WTC11 (cell line): Measurements from ENCODE around the gene TM9SF1. TPM values are rescaled to one million over a fixed set of nuclear protein-coding genes. Genes with fewer than 3 reads are reported as not detected.
A peak's percentile ranks its signal among the peaks of the same experiment; 100 is the strongest.

Experiments
- ARID4B ChIP-seq: sonication (generic); formaldehyde crosslinking; IDR thresholded peaks from 2 replicates; pipeline ENCODE4 v1.8.0; 2023; ENCODE audit warnings: missing genetic modification reagents, mild to moderate bottlenecking, borderline replicate concordance
- CREB1 ChIP-seq: sonication (generic); formaldehyde crosslinking; IDR thresholded peaks from 2 replicates; pipeline ENCODE4 v1.8.0; 2023; ENCODE audit warnings: mild to moderate bottlenecking, missing genetic modification reagents
- EMX1 ChIP-seq: fragments of 250-450 bp; sonication (Bioruptor Pico); IDR thresholded peaks from 2 replicates; pipeline ENCODE4 v1.8.0; 2021; ENCODE audit warnings: mild to moderate bottlenecking
- GABPB1 ChIP-seq: sonication (generic); formaldehyde crosslinking; IDR thresholded peaks from 2 replicates; pipeline ENCODE4 v1.8.1; 2023; ENCODE audit warnings: mild to moderate bottlenecking, missing genetic modification reagents
- GTF2I ChIP-seq: fragments of 250-450 bp; sonication (Bioruptor Pico); conservative IDR thresholded peaks from 2 replicates; pipeline ENCODE4 v1.4.0; 2021; ENCODE audit warnings: mild to moderate bottlenecking
- HMGXB4 ChIP-seq: sonication (generic); formaldehyde crosslinking; IDR thresholded peaks from 2 replicates; pipeline ENCODE4 v1.8.1; 2023; ENCODE audit warnings: mild to moderate bottlenecking, moderate library complexity, missing genetic modification reagents
- JUN ChIP-seq: sonication (generic); formaldehyde crosslinking; IDR thresholded peaks from 2 replicates; pipeline ENCODE4 v1.8.0; 2023; ENCODE audit warnings: mild to moderate bottlenecking, missing genetic modification reagents
- MXD4 ChIP-seq: fragments of 250-450 bp; sonication (Bioruptor Pico); IDR thresholded peaks from 2 replicates; pipeline ENCODE4 v1.8.0; 2021; ENCODE audit warnings: mild to moderate bottlenecking, moderate library complexity, borderline replicate concordance
- NFE2L1 ChIP-seq: sonication (generic); formaldehyde crosslinking; IDR thresholded peaks from 2 replicates; pipeline ENCODE4 v1.8.1; 2023; ENCODE audit warnings: missing genetic modification reagents
- PRRX2 ChIP-seq: fragments of 250-450 bp; sonication (Bioruptor Pico); IDR thresholded peaks from 2 replicates; pipeline ENCODE4 v1.8.0; 2021; ENCODE audit warnings: mild to moderate bottlenecking
- RORB ChIP-seq: fragments of 250-450 bp; sonication (Bioruptor Pico); IDR thresholded peaks from 2 replicates; pipeline ENCODE4 v1.9.0; 2021; ENCODE audit warnings: mild to moderate bottlenecking
- SP1 ChIP-seq: sonication (generic); formaldehyde crosslinking; conservative IDR thresholded peaks from 2 replicates; pipeline ENCODE4 v1.8.1; 2022; ENCODE audit warnings: missing genetic modification reagents
- TEAD1 ChIP-seq: sonication (generic); formaldehyde crosslinking; IDR thresholded peaks from 2 replicates; pipeline ENCODE4 v1.8.0; 2022; ENCODE audit warnings: mild to moderate bottlenecking, missing genetic modification reagents
- TP53 ChIP-seq: sonication (generic); formaldehyde crosslinking; IDR thresholded peaks from 2 replicates; pipeline ENCODE4 v1.8.1; 2023; ENCODE audit warnings: mild to moderate bottlenecking, missing genetic modification reagents
- USF2 ChIP-seq: sonication (generic); formaldehyde crosslinking; IDR thresholded peaks from 2 replicates; pipeline ENCODE4 v1.8.1; 2023; ENCODE audit warnings: mild to moderate bottlenecking, missing genetic modification reagents, moderate library complexity
- ZBTB43 ChIP-seq: sonication (generic); formaldehyde crosslinking; IDR thresholded peaks from 2 replicates; pipeline ENCODE4 v1.8.1; 2023; ENCODE audit warnings: mild to moderate bottlenecking, missing genetic modification reagents
- ZNF263 ChIP-seq: sonication (generic); formaldehyde crosslinking; IDR thresholded peaks from 2 replicates; pipeline ENCODE4 v1.8.1; 2022; ENCODE audit warnings: low read depth, mild to moderate bottlenecking, moderate library complexity, missing genetic modification reagents
- ZNF281 ChIP-seq: sonication (generic); formaldehyde crosslinking; IDR thresholded peaks from 2 replicates; pipeline ENCODE4 v1.8.0; 2023; ENCODE audit warnings: mild to moderate bottlenecking, missing genetic modification reagents
- ZNF317 ChIP-seq: sonication (generic); formaldehyde crosslinking; IDR thresholded peaks from 2 replicates; pipeline ENCODE4 v1.8.1; 2023; ENCODE audit warnings: low read depth, mild to moderate bottlenecking, moderate library complexity, missing genetic modification reagents, borderline replicate concordance
- ZNF396 ChIP-seq: fragments of 250-450 bp; sonication (Bioruptor Pico); IDR thresholded peaks from 2 replicates; pipeline ENCODE4 v1.8.0; 2021; ENCODE audit warnings: mild to moderate bottlenecking, moderate library complexity, borderline replicate concordance
- ZNF512 ChIP-seq: sonication (generic); formaldehyde crosslinking; IDR thresholded peaks from 2 replicates; pipeline ENCODE4 v1.8.1; 2022; ENCODE audit warnings: missing genetic modification reagents, borderline replicate concordance
- total RNA-seq: library from RNA; stranded (reverse); gene quantifications from 3 replicates; pipeline ENCODE4 v1.2.3, GENCODE V29; 2021

TM9SF1 gene
- total RNA-seq, 1 experiment from 2014 or later = 27.9 TPM

GRCh38 chr14:24215495-24216344, 20.5 kb upstream of the TM9SF1 start, which contains the start of gene MDP1 (continued):
- TF ChIP-seq ARID4B (peak; percentile 78), HMGXB4 (peak; percentile 79; the same call in 1 of the 2 replicates), NFE2L1 (CRISPR knock-in tag) (no peak; the same call in 1 of the 2 replicates), PRRX2 (CRISPR knock-in tag) (peak; percentile 86; the same call in 1 of the 2 replicates), USF2 (CRISPR knock-in tag) (peak; percentile 51), GABPB1 (CRISPR knock-in tag) (peak; percentile 94), TEAD1 (0 out of 2 replicates have a peak, but pooled peaks have one; percentile 43), ZNF281 (CRISPR knock-in tag) (0 out of 2 replicates have a peak, but pooled peaks have one; percentile 25), TP53 (CRISPR knock-in tag) (no peak), JUN (CRISPR knock-in tag) (no peak), GTF2I (CRISPR knock-in tag) (no peak), ZNF263 (CRISPR knock-in tag) (no peak), EMX1 (peak; percentile 85), CREB1 (CRISPR knock-in tag) (peak; percentile 67; the same call in 1 of the 2 replicates), ZNF512 (no peak), SP1 (CRISPR knock-in tag) (peak; percentile 74; the same call in 1 of the 2 replicates), ZBTB43 (no peak), ZNF317 (CRISPR knock-in tag) (peak; percentile 79), MXD4 (CRISPR knock-in tag) (no peak), ZNF396 (CRISPR knock-in tag) (no peak), RORB (CRISPR knock-in tag) (no peak)
